Activated naive CD4-positive, alpha-beta T cell treated with anti-CD3 and anti-CD28 coated beads, Interleukin-2, amount 10 ng/mL, durations not matched to agents 7 days and 5 days (primary cell): ENCODE measurements around the gene IDUA.
A peak's percentile ranks its signal among the peaks of the same experiment; 100 is the strongest.

Source experiments
- CTCF ChIA-PET: fragments of 350-600 bp; sonication (Branson Sonifier 250); formaldehyde crosslinking; loops from one replicate; lab custom pipeline; 2021; ENCODE audit warnings: antibody characterized with exemption; lab: Charles Lee
- DNase-seq: peaks from one replicate; pipeline ENCODE4 v3.0.0-alpha.2; 2020
- H3K27ac Mint-ChIP-seq: one replicate; pipeline ENCODE4 v1.8.0; 2021; ENCODE audit warnings: mild to moderate bottlenecking, moderate library complexity, mixed read lengths
- H3K27me3 Mint-ChIP-seq: one replicate; pipeline ENCODE4 v1.8.0; 2021; ENCODE audit warnings: mild to moderate bottlenecking, mixed read lengths
- H3K36me3 Mint-ChIP-seq: one replicate; pipeline ENCODE4 v1.8.0; 2021; ENCODE audit warnings: mixed read lengths
- H3K4me1 Mint-ChIP-seq: one replicate; pipeline ENCODE4 v1.8.0; 2021; ENCODE audit warnings: mixed read lengths
- H3K4me3 Mint-ChIP-seq: one replicate; pipeline ENCODE4 v1.8.0; 2021; ENCODE audit warnings: mild to moderate bottlenecking, moderate library complexity, mixed read lengths
- H3K9me3 Mint-ChIP-seq: one replicate; pipeline ENCODE4 v1.8.0; 2021; ENCODE audit warnings: mixed read lengths

IDUA gene

DNA sequence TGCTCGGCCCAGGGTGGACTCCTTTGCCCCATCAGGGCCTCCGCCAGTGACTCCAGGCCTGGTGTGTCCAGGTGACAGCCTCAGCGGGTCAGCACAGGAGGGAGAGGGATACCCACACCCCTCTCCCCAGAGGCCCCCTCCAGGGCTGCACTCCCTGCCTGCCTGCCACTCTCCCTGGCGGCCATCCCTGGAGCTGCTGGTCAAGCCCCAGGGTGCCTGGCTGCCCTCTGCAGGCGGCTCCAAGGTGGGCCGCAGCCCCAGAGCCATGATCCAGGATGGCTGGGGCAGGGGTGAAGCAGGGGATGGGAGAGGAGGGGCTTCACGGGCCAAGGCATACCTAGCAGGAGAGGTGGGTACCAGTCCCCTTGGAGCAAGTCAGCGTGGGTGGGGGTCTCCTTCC lies 28.3 kb downstream of the IDUA start:
- Mint-ChIP-seq H3K36me3 (no peaks in the 10 kb centered on the region), H3K27me3 (peaks cover 8% of the 10 kb centered on the region), H3K4me1 (peaks cover 17% of the 10 kb centered on the region), H3K4me3 (no peak overlapping the region), H3K27ac (no peak overlapping the region), H3K9me3 (no peaks in the 10 kb centered on the region)
- CTCF ChIA-PET = interaction anchor here (0.7 kb wide), 1 partner anchor 217 kb away, joined by 3 read pairs; no protein-coding TSS in a partner anchor
- no peak for DNase-seq

GRCh38 chr4:1015746-1016145 lies 28.9 kb downstream of the IDUA start:
- H3K36me3 Mint-ChIP-seq = no peaks in the 10 kb centered on the region
- no peak overlapping the region for H3K4me3 Mint-ChIP-seq
- CTCF ChIA-PET = interaction anchor here (0.7 kb wide), 1 partner anchor 217 kb away, joined by 3 read pairs; no protein-coding TSS in a partner anchor
- H3K27me3 Mint-ChIP-seq = peaks cover 5% of the 10 kb centered on the region
- no peak for DNase-seq
- H3K4me1 Mint-ChIP-seq = peaks cover 12% of the 10 kb centered on the region
- H3K9me3 Mint-ChIP-seq = no peaks in the 10 kb centered on the region
- H3K27ac Mint-ChIP-seq = no peak overlapping the region

DNA sequence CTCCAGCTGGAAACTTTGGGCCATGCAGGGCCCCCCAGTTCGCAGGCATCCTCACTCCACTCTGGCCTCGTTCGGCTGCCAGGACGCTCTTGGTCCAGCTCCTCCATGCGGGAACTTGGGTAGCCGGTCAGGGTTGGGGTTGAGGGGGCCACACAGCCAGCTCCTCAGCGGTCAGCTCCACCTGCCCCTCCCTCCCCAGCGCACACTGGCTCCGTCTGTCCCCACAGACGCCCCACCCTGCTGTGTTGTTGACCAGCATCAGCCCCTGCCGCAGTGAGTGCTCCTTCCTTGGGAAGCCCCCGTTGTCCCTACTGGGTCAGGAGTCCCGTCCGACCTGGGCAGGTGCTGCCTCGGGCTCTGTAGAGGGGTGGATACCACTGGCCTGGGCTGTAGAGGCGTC lies 30.4 kb downstream of the IDUA start:
- H3K4me1 Mint-ChIP-seq = peaks cover 12% of the 10 kb centered on the region
- CTCF ChIA-PET = no interaction called here
- no peak overlapping the region for H3K4me3 Mint-ChIP-seq
- DNase-seq = no peak
- no peak overlapping the region for H3K27ac Mint-ChIP-seq
- no peaks in the 10 kb centered on the region for H3K36me3 Mint-ChIP-seq
- H3K27me3 Mint-ChIP-seq = peaks cover 5% of the 10 kb centered on the region
- H3K9me3 Mint-ChIP-seq = no peaks in the 10 kb centered on the region

DNA sequence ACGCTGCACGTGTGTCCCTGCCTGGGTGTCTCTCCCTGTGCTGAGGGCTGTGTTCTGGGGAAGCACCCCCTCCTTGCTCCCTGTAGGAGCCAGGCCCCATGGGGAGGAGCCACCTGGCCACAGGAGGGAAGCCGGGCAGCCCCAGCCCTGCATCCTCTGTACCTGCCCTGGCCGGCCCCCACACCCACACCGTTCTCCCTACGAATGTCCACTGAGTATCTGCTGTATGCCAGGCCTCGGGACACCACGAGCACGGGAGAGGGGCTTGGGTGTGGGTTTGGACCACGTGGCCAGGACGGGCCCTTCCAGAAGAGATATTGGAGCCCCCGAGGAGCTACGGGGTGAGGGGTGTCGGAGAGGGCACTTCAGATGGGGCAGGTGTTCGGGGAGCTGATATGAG lies 30.9 kb downstream of the IDUA start:
- peaks cover 10% of the 10 kb centered on the region for H3K4me1 Mint-ChIP-seq
- H3K36me3 Mint-ChIP-seq = no peaks in the 10 kb centered on the region
- H3K4me3 Mint-ChIP-seq = no peak overlapping the region
- CTCF ChIA-PET = no interaction called here
- H3K9me3 Mint-ChIP-seq = no peaks in the 10 kb centered on the region
- H3K27me3 Mint-ChIP-seq = peaks cover 3% of the 10 kb centered on the region
- H3K27ac Mint-ChIP-seq = no peak overlapping the region
- no peak for DNase-seq

- no peaks in the 10 kb centered on the region for H3K9me3 Mint-ChIP-seq
- no peaks in the 10 kb centered on the region for H3K27me3 Mint-ChIP-seq
- CTCF ChIA-PET = no interaction called here
- no peak for DNase-seq
- H3K4me1 Mint-ChIP-seq = peaks cover 9% of the 10 kb centered on the region
- H3K4me3 Mint-ChIP-seq = no peak overlapping the region
- H3K27ac Mint-ChIP-seq = no peak overlapping the region
- no peaks in the 10 kb centered on the region for H3K36me3 Mint-ChIP-seq
Observed at GRCh38 chr4:1018147-1019020, 31.5 kb downstream of the IDUA start.

DNA sequence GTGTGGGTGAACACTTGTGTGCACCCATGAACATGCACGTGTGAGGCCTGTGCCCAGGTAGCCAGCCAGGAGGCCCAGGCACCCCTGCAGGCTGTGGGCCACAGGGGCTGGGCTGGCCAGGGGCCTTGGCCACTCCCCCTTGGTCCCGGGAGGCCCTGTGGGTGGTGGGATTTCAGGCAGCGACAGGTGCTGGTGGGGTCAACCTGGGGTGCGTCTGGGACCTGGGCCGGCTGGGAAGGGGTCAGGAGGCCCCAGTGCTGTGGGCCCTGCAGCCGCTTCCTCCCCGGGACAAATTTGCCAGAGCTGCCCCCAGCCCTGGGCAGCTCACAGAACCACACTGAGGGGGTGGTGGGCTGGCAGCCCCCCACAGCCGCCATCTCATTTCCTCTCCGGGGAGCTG lies 32.5 kb downstream of the IDUA start:
- DNase-seq = no peak
- Mint-ChIP-seq H3K4me3 (no peak overlapping the region), H3K27me3 (no peaks in the 10 kb centered on the region), H3K36me3 (no peaks in the 10 kb centered on the region), H3K4me1 (peaks cover 4% of the 10 kb centered on the region), H3K9me3 (no peaks in the 10 kb centered on the region), H3K27ac (no peak overlapping the region)
- CTCF ChIA-PET = no interaction called here

DNA sequence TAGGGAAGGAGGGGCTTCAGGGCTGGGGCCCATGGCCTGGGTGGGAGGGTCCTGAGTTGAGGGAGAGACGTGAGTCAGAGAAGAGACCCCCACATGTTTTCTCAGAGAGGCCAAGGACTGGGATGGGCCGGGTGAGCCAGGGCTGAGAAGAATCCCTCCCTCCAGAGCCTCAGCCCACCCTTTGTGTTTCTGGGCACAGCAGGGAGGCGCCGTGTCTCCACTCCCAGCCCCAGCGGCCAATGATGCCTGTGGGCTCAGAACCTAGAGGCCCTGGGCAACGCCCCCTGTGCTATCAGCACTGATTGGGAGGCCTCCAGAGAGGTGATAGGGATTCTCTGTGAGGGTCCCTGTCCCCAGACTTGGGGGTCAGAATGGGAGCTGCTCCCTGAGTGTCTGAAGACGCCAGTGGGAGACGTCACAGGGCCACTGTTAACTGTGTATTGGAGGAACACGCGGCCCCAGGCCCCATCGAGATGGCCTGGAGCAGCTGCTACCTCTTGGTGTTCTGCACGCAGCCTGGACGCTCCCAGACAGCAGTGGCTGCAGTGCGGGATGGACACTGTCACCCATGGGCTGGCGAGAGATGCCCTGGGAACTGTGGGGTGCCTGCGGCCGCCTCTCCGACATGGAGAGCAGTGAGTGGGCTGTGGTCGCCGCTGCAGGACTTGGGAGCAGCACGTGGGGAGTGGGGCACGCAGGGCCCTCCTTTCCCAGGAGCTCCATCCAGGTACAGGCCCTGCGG lies 33.1 kb downstream of the IDUA start:
- DNase-seq = no peak
- Mint-ChIP-seq H3K4me1 (peaks cover 4% of the 10 kb centered on the region), H3K27me3 (no peaks in the 10 kb centered on the region), H3K9me3 (no peaks in the 10 kb centered on the region), H3K27ac (no peak overlapping the region), H3K4me3 (no peak overlapping the region), H3K36me3 (peaks cover 1% of the 10 kb centered on the region)
- CTCF ChIA-PET = no interaction called here

GRCh38 chr4:1021386-1022050 lies 34.7 kb downstream of the IDUA start:
- DNase-seq = no peak
- H3K36me3 Mint-ChIP-seq = peaks cover 7% of the 10 kb centered on the region
- CTCF ChIA-PET = no interaction called here
- no peaks in the 10 kb centered on the region for H3K27me3 Mint-ChIP-seq
- no peak overlapping the region for H3K27ac Mint-ChIP-seq
- H3K4me3 Mint-ChIP-seq = no peak overlapping the region
- peaks cover 8% of the 10 kb centered on the region for H3K4me1 Mint-ChIP-seq
- H3K9me3 Mint-ChIP-seq = peaks cover 1% of the 10 kb centered on the region

DNA sequence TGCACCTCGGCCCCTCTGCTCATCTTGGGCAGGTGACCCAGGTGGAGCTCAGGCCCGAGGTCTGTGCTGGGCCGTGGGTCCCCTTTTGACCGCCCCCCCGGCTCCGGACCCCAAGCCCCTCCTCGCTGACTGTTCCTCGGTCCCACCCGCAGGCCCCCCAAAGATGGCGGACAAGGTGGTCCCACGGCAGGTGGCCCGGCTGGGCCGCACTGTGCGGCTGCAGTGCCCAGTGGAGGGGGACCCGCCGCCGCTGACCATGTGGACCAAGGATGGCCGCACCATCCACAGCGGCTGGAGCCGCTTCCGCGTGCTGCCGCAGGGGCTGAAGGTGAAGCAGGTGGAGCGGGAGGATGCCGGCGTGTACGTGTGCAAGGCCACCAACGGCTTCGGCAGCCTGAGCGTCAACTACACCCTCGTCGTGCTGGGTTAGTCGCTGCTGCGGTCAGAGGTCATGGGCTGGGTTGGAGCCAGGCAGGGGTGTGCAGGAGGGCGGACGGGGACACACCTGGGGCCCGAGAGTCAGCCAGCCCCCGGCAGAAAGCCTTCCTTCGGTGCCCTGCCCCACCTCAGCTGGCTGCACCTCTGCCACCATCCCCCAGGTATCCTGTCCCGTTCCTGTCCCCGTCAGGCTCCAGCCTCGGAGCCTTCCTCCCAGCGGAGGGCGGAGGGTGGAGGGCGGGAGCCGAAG lies 35.4 kb downstream of the IDUA start:
- Mint-ChIP-seq H3K27me3 (no peaks in the 10 kb centered on the region), H3K4me3 (no peak overlapping the region), H3K27ac (no peak overlapping the region), H3K36me3 (peaks cover 7% of the 10 kb centered on the region), H3K4me1 (peaks cover 10% of the 10 kb centered on the region), H3K9me3 (peaks cover 1% of the 10 kb centered on the region)
- DNase-seq = no peak
- CTCF ChIA-PET = no interaction called here

DNA sequence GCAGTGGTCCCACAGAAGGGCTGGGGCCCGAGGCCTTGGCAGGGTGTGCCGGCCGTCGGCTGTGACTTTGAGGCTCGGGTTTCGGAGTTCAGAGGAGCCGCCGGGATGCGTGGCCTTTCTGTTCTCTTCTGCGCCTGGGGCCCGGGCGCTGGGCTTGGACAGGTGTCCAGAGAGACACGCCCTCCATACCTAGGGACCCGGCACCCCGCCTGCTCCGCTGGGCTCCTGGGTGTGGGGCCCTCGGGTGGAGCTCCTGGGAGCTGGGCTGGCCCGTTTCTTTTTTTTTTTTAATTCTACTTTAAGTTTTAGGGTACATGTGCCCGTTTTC lies 35.9 kb downstream of the IDUA start:
- Mint-ChIP-seq H3K27me3 (no peaks in the 10 kb centered on the region), H3K9me3 (peaks cover 1% of the 10 kb centered on the region), H3K27ac (no peak overlapping the region), H3K4me3 (no peak overlapping the region), H3K4me1 (peaks cover 10% of the 10 kb centered on the region), H3K36me3 (peaks cover 7% of the 10 kb centered on the region)
- no peak for DNase-seq
- CTCF ChIA-PET = no interaction called here

DNA sequence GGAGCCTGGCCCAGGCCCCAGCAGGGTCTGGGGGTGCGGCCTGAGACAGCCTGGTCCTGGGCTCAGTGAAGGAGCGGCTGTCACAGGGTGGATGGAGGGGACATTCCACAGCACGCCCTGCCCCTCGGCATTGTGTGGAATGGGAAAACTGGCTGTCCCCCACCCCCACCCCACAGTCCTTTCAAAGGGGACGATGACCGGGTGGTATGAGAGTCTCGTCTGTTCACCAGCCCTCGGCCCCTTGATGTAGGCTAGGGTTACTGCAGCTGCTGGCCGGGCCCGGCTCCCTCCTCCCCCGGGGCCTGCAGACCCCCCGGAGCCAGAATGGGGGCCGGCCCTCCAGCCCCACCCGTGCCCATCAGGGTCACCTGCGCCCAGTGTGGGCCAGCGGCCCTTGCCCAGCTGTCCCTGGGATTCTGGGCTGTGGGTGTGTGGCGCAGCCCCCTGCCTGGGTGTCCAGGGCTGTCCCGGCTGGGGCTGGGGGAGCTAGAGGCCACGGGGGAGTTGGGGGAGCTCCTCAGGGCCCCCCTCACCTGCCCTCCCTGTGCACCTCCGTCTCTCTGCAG lies 36.3 kb downstream of the IDUA start:
- Mint-ChIP-seq H3K36me3 (peaks cover 7% of the 10 kb centered on the region), H3K27me3 (no peaks in the 10 kb centered on the region), H3K4me1 (peaks cover 10% of the 10 kb centered on the region), H3K4me3 (no peak overlapping the region), H3K27ac (no peak overlapping the region), H3K9me3 (peaks cover 1% of the 10 kb centered on the region)
- CTCF ChIA-PET = no interaction called here
- no peak for DNase-seq

DNA sequence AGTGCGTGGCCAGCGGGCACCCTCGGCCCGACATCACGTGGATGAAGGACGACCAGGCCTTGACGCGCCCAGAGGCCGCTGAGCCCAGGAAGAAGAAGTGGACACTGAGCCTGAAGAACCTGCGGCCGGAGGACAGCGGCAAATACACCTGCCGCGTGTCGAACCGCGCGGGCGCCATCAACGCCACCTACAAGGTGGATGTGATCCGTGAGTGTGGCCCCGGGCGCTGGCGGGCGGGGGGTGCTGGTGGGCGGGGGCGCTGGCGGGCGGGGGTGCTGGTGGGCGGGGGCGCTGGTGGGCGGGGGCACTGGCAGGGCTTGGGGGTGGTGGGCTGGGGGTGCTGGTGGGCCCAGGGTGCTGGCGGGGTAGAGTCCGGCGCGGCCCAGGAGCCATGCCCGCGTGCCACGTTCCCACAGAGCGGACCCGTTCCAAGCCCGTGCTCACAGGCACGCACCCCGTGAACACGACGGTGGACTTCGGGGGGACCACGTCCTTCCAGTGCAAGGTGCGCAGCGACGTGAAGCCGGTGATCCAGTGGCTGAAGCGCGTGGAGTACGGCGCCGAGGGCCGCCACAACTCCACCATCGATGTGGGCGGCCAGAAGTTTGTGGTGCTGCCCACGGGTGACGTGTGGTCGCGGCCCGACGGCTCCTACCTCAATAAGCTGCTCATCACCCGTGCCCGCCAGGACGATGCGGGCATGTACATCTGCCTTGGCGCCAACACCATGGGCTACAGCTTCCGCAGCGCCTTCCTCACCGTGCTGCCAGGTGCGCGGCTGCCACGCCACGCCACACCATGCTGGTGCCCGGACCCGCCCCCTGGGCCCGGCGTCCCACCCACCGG lies 37.3 kb downstream of the IDUA start:
- no peak for DNase-seq
- H3K36me3 Mint-ChIP-seq = peaks cover 7% of the 10 kb centered on the region
- H3K9me3 Mint-ChIP-seq = peaks cover 1% of the 10 kb centered on the region
- no peak overlapping the region for H3K4me3 Mint-ChIP-seq
- peaks cover 10% of the 10 kb centered on the region for H3K4me1 Mint-ChIP-seq
- no peaks in the 10 kb centered on the region for H3K27me3 Mint-ChIP-seq
- H3K27ac Mint-ChIP-seq = no peak overlapping the region
- CTCF ChIA-PET = no interaction called here

GRCh38 chr4:1024882-1025545 lies 38.2 kb downstream of the IDUA start:
- Mint-ChIP-seq H3K4me1 (peaks cover 8% of the 10 kb centered on the region), H3K9me3 (peaks cover 1% of the 10 kb centered on the region), H3K36me3 (peaks cover 7% of the 10 kb centered on the region), H3K4me3 (no peak overlapping the region), H3K27me3 (no peaks in the 10 kb centered on the region), H3K27ac (peak overlapping the region; percentile 55)
- DNase-seq = no peak
- CTCF ChIA-PET = no interaction called here
